IMR-90 (cell line): ENCODE data around the gene CRYGN. TPM values are rescaled to one million over a fixed set of nuclear protein-coding genes. Genes with fewer than 3 reads are reported as not detected.

Source experiments
- ATAC-seq: fragments of 200-7000 bp; cut with Tn5 transposase; 2 replicates; pipeline ENCODE4 v1.9.1; 2020; ENCODE audit warnings: low read depth, mild to moderate bottlenecking, moderate library complexity
- BruUV-seq: library from RNA; stranded (reverse); fragments of 400-500 nt; replicated peaks from 2 replicates; lab custom pipeline; 2021; lab: Mats Ljungman, UMichigan
- CTCF ChIA-PET: fragments of 300-600 bp; formaldehyde crosslinking; extraction: SDS; loops from one replicate; lab custom pipeline; 2021; ENCODE audit warnings: antibody characterized with exemption; lab: Yijun Ruan, JAX
- POLR2A ChIA-PET: fragments of 300-600 bp; sonication (Branson Sonifier 250); formaldehyde crosslinking; loops from one replicate; lab custom pipeline; 2022; ENCODE audit warnings: antibody characterized with exemption; ENCODE audit not compliant: unreplicated experiment; lab: Charles Lee
- DNase-seq: peaks from one replicate; pipeline ENCODE4 v3.0.0; 2013
- H2AFZ ChIP-seq: replicated peaks from 2 replicates; pipeline ENCODE3; 2013; ENCODE audit warnings: low read length, mild to moderate bottlenecking; ENCODE audit not compliant: poor library complexity
- H2AK5ac ChIP-seq: 2 replicates; pipeline ENCODE4 v1.6.1; 2013; ENCODE audit warnings: low read depth, low read length, inconsistent platforms
- H2AK9ac ChIP-seq: replicated peaks from 2 replicates; pipeline ENCODE3; 2013; ENCODE audit warnings: mild to moderate bottlenecking, low read depth, low read length, moderate library complexity; ENCODE audit not compliant: poor library complexity
- H2BK120ac ChIP-seq: 2 replicates; pipeline ENCODE4 v1.6.1; 2013; ENCODE audit warnings: low read depth, low read length, inconsistent platforms
- H2BK15ac ChIP-seq: 3 replicates; pipeline ENCODE4 v1.6.1; 2013; ENCODE audit warnings: low read depth, low read length, inconsistent platforms
- H2BK20ac ChIP-seq: 2 replicates; pipeline ENCODE4 v1.6.1; 2013; ENCODE audit warnings: low read depth, mild to moderate bottlenecking, inconsistent platforms, low read length, moderate library complexity
- H2BK5ac ChIP-seq: 2 replicates; pipeline ENCODE4 v1.6.1; 2013; ENCODE audit warnings: mild to moderate bottlenecking, low read depth, low read length, inconsistent platforms; ENCODE audit not compliant: poor library complexity, severe bottlenecking
- H3K14ac ChIP-seq: replicated peaks from 2 replicates; pipeline ENCODE4 v1.6.1; 2013; ENCODE audit warnings: low read depth, low read length, inconsistent platforms
- H3K18ac ChIP-seq: 2 replicates; pipeline ENCODE4 v1.6.1; 2013; ENCODE audit warnings: low read depth, low read length, control low read depth
- H3K23ac ChIP-seq: 2 replicates; pipeline ENCODE4 v1.6.1; 2013; ENCODE audit warnings: low read depth, low read length, inconsistent platforms
- H3K27ac ChIP-seq: 2 replicates; pipeline ENCODE4 v1.5.1; 2013; ENCODE audit warnings: mild to moderate bottlenecking, control low read depth, low read length; ENCODE audit not compliant: insufficient read depth
- H3K27me3 ChIP-seq: 2 replicates; pipeline ENCODE4 v1.6.1; 2013; ENCODE audit warnings: low read length; ENCODE audit not compliant: control insufficient read depth, insufficient read depth
- H3K36me3 ChIP-seq: 2 replicates; pipeline ENCODE4 v1.6.1; 2013; ENCODE audit warnings: low read length, mixed read lengths; ENCODE audit not compliant: control insufficient read depth, insufficient read depth
- H3K4ac ChIP-seq: 2 replicates; pipeline ENCODE4 v1.6.1; 2013; ENCODE audit warnings: low read depth, low read length, inconsistent platforms
- H3K4me1 ChIP-seq: 2 replicates; pipeline ENCODE4 v1.6.1; 2013; ENCODE audit warnings: low read length, mixed read lengths; ENCODE audit not compliant: control insufficient read depth, insufficient read depth
- H3K4me2 ChIP-seq: 2 replicates; pipeline ENCODE4 v1.6.1; 2013; ENCODE audit warnings: low read depth, mild to moderate bottlenecking, control low read depth, low read length, moderate library complexity
- H3K4me3 ChIP-seq: 2 replicates; pipeline ENCODE4 v1.5.1; 2013; ENCODE audit warnings: low read depth, mild to moderate bottlenecking, control low read depth, low read length, moderate library complexity; ENCODE audit not compliant: insufficient read depth
- H3K56ac ChIP-seq: 2 replicates; pipeline ENCODE4 v1.6.1; 2013; ENCODE audit warnings: low read length, inconsistent platforms; ENCODE audit not compliant: insufficient read depth; ENCODE audit errors: extremely low read depth
- H3K79me1 ChIP-seq, 2 experiments: 2 replicates each; pipeline ENCODE4 v1.6.1; 2013; ENCODE audit warnings: low read length in 2 of 2, inconsistent platforms in 1 of 2, low read depth in 1 of 2
- H3K9ac ChIP-seq: 2 replicates; pipeline ENCODE4 v1.6.1; 2013; ENCODE audit warnings: low read depth, low read length, control low read depth
- H3K9me1 ChIP-seq: 2 replicates; pipeline ENCODE4 v1.6.1; 2013; ENCODE audit warnings: low read length, inconsistent platforms; ENCODE audit not compliant: insufficient read depth
- H3K9me3 ChIP-seq: 2 replicates; pipeline ENCODE4 v1.6.1; 2013; ENCODE audit warnings: low read length; ENCODE audit not compliant: control insufficient read depth, insufficient read depth
- H4K20me1 ChIP-seq: 2 replicates; pipeline ENCODE4 v1.6.1; 2013; ENCODE audit warnings: low read length, inconsistent platforms; ENCODE audit not compliant: insufficient read depth
- H4K5ac ChIP-seq: 2 replicates; pipeline ENCODE4 v1.6.1; 2013; ENCODE audit warnings: mild to moderate bottlenecking, low read depth, low read length, control low read depth
- H4K8ac ChIP-seq, 2 experiments: 2 replicates each; pipeline ENCODE4 v1.6.1; 2013; ENCODE audit warnings: low read depth in 2 of 2, low read length in 2 of 2, control low read depth in 1 of 2, inconsistent platforms in 1 of 2
- H4K91ac ChIP-seq: 2 replicates; pipeline ENCODE4 v1.6.1; 2013; ENCODE audit warnings: low read depth, low read length, inconsistent platforms; ENCODE audit not compliant: insufficient read depth
- BHLHE40 ChIP-seq: fragments of 150-350 bp; IDR thresholded peaks from 2 replicates; pipeline ENCODE4 v1.6.1; 2016; ENCODE audit warnings: mild to moderate bottlenecking, low read depth, low read length
- CEBPB ChIP-seq: IDR thresholded peaks from 2 replicates; pipeline ENCODE4 v1.6.1; 2012; ENCODE audit warnings: low read depth, low read length, improper control_type of control experiment
- CHD1 ChIP-seq: IDR thresholded peaks from 2 replicates; pipeline ENCODE4 v1.6.1; 2012; ENCODE audit warnings: low read depth, low read length, improper control_type of control experiment
- CTCF ChIP-seq: conservative IDR thresholded peaks from 2 replicates; pipeline ENCODE4 v1.5.1; 2012; ENCODE audit warnings: mild to moderate bottlenecking, low read depth, low read length, improper control_type of control experiment
- ELK1 ChIP-seq: fragments of 150-350 bp; IDR thresholded peaks from 2 replicates; pipeline ENCODE4 v1.6.1; 2016; ENCODE audit warnings: low read depth, mild to moderate bottlenecking, low read length, moderate library complexity, borderline replicate concordance
- FOS ChIP-seq: fragments of 150-350 bp; IDR thresholded peaks from 2 replicates; pipeline ENCODE4 v1.6.1; 2016; ENCODE audit warnings: low read depth, low read length
- MAFK ChIP-seq: IDR thresholded peaks from 2 replicates; pipeline ENCODE4 v1.6.1; 2012; ENCODE audit warnings: low read depth, low read length, improper control_type of control experiment
- MAZ ChIP-seq: IDR thresholded peaks from 2 replicates; pipeline ENCODE4 v1.6.1; 2012; ENCODE audit warnings: low read depth, mild to moderate bottlenecking, low read length, improper control_type of control experiment, moderate library complexity, borderline replicate concordance
- MXI1 ChIP-seq: IDR thresholded peaks from 2 replicates; pipeline ENCODE4 v1.6.1; 2012; ENCODE audit warnings: low read depth, mild to moderate bottlenecking, low read length, moderate library complexity, borderline replicate concordance
- NFE2L2 ChIP-seq: fragments of 150-350 bp; IDR thresholded peaks from 2 replicates; pipeline ENCODE4 v1.6.1; 2016; ENCODE audit warnings: low read depth, mild to moderate bottlenecking, low read length
- POLR2A ChIP-seq: IDR thresholded peaks from 2 replicates; pipeline ENCODE4 v1.6.1; 2012; ENCODE audit warnings: mild to moderate bottlenecking, low read depth, low read length
- RAD21 ChIP-seq: IDR thresholded peaks from 2 replicates; pipeline ENCODE4 v1.6.1; 2012; ENCODE audit warnings: low read length, improper control_type of control experiment
- RFX5 ChIP-seq: IDR thresholded peaks from 2 replicates; pipeline ENCODE4 v1.8.0; 2012; ENCODE audit warnings: low read depth, mild to moderate bottlenecking, low read length, moderate library complexity
- USF2 ChIP-seq: fragments of 150-350 bp; IDR thresholded peaks from 2 replicates; pipeline ENCODE4 v1.6.1; 2017; ENCODE audit warnings: mild to moderate bottlenecking, antibody characterized with exemption, low read length, low read depth
- WGBS, 2 experiments: methylation state at CpG; one replicate each; pipeline versions ENCODE4 v1.1.5 to v1.1.7; 2013; ENCODE audit warnings: missing lambda C conversion rate in 2 of 2; ENCODE audit not compliant: insufficient read length in 1 of 2; ENCODE audit errors: extremely low coverage in 2 of 2; 5-methylcytosine and 5-hydroxymethylcytosine counted together
- dilution Hi-C: fragments of 300-500 bp; cut with HindIII; formaldehyde crosslinking; loops from one replicate; pipeline ENCODE4 v1.14.3; 2018; ENCODE audit warnings: low sequenced_read_pairs; ENCODE audit not compliant: unreplicated experiment
- in situ Hi-C: fragments of 300-500 bp; cut with MboI; formaldehyde crosslinking; loops from 3 replicates; pipeline ENCODE4 v1.14.3; 2019; ENCODE audit warnings: low sequenced_read_pairs, inconsistent platforms, mixed read lengths
- intact Hi-C: fragments of 100-400 bp; cut with micrococcal nuclease; formaldehyde crosslinking; loops from 2 replicates; pipeline ENCODE4 v1.10.0; 2022
- polyA plus RNA-seq, 3 experiments: library from polyadenylated mRNA; depleted of rRNA; stranded (reverse); fragments of >200 nt; gene quantifications; 2 replicates each; pipeline ENCODE4 v1.2.3, GENCODE V29; 2012; ENCODE audit warnings: low replicate concordance in 1 of 3
- total RNA-seq: library from RNA; depleted of rRNA; stranded (reverse); fragments of >200 nt; gene quantifications from 2 replicates; pipeline ENCODE4 v1.2.3, GENCODE V29; 2012

Gene CRYGN
- total and polyA plus RNA-seq, 2 of the 4 experiments (the other 2 are of a cell fraction), result not detected

GRCh38 chr7:151436446-151437158, 3.3 kb downstream of the CRYGN start (continued):
- no peak for TF ChIP-seq BHLHE40

DNA sequence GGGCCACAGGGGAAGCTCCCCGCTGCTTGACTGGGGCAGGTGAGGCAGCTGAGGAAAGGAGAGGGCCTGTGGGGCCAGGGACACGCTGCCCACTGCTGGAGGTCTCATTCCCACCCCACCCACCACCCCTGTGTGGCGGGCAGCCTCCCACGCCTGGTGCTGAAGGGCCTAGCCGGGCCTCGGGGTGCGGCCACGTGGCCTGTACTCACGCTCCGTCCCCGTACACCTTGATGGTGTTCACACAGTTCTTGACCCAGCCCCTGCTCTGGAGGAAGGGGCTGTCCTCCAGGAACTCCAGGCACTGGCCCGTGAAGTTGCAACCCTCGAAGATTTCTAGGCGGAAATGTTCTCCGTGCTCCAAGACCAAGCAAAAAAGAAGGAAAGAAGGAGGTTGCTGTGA, 4.0 kb downstream of the CRYGN start:
- Histone ChIP-seq H3K18ac (no peak overlapping the region), H3K79me1 (no peaks in the 10 kb centered on the region), H3K27ac (no peak overlapping the region), H3K9ac (no peak overlapping the region), H3K56ac (no peak overlapping the region), H4K8ac (no peak overlapping the region), H3K4me2 (no peak overlapping the region), H3K27me3 (peaks cover 14% of the 10 kb centered on the region), H3K14ac (no peak overlapping the region), H4K91ac (no peak overlapping the region), H3K23ac (no peak overlapping the region), H3K4me3 (no peak overlapping the region), H3K36me3 (no peaks in the 10 kb centered on the region), H3K9me3 (no peaks in the 10 kb centered on the region), H2AK5ac (no peak overlapping the region), H2AK9ac (no peak overlapping the region), H4K20me1 (no peaks in the 10 kb centered on the region), H4K5ac (no peak overlapping the region), H2BK120ac (no peak overlapping the region), H2BK20ac (no peak overlapping the region), H2BK15ac (no peak overlapping the region), H2BK5ac (no peak overlapping the region), H3K9me1 (no peaks in the 10 kb centered on the region), H3K4me1 (peaks cover 4% of the 10 kb centered on the region; the same call in 1 of the 2 replicates), H2AFZ (no peak overlapping the region), H3K4ac (no peak overlapping the region)
- POLR2A ChIA-PET, result interaction anchor here (0.5 kb wide), 1 partner anchor 15 kb away, joined by 12 read pairs; no protein-coding TSS in a partner anchor
- DNase-seq, result no peak
- whole genome bisulfite sequencing, 2 experiments, result no CpG with 5 or more reads among the region's 15 CpGs
- dilution Hi-C loops (no loop called here), in situ Hi-C loops (no loop called here), intact Hi-C loops (no loop called here)
- no TSS peak for BruUV-seq
- CTCF ChIA-PET, result no interaction called here
- no peak for ATAC-seq
- TF ChIP-seq CHD1, result no peak
- no peak for TF ChIP-seq MAZ
- no peak for TF ChIP-seq CTCF
- TF ChIP-seq RFX5, result no peak
- no peak for TF ChIP-seq CEBPB
- TF ChIP-seq MAFK, result no peak
- no peak for TF ChIP-seq FOS
- no peak for TF ChIP-seq ELK1
- TF ChIP-seq USF2, result no peak
- TF ChIP-seq RAD21, result no peak
- no peak for TF ChIP-seq MXI1
- no peak for TF ChIP-seq NFE2L2
- TF ChIP-seq POLR2A, result no peak
